Measurements from ENCODE around the gene TSC2.
"Not testable (repeated sequence)": the region's sequence is repeated elsewhere in the genome, so short reads cannot be mapped to it uniquely, and the experiment has no call there.

DNA sequence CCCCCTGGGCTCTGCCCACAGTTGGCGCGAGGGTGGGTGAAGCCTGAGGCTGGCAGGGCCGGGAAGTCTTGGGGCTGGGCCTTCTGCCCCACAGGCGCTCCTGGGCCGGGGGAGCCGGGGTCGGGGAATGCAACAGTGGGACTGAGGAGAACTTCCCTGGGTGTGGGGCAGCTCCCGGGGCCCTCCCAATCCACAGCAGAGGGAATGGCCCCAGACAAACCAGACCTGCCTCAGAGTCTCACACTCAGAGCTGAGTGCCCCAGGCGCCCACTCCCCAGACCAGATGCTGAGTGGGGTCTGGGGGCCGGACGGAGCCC, 76.5 kb downstream of the TSC2 start:
- TF ChIP-seq, protein P1, sequence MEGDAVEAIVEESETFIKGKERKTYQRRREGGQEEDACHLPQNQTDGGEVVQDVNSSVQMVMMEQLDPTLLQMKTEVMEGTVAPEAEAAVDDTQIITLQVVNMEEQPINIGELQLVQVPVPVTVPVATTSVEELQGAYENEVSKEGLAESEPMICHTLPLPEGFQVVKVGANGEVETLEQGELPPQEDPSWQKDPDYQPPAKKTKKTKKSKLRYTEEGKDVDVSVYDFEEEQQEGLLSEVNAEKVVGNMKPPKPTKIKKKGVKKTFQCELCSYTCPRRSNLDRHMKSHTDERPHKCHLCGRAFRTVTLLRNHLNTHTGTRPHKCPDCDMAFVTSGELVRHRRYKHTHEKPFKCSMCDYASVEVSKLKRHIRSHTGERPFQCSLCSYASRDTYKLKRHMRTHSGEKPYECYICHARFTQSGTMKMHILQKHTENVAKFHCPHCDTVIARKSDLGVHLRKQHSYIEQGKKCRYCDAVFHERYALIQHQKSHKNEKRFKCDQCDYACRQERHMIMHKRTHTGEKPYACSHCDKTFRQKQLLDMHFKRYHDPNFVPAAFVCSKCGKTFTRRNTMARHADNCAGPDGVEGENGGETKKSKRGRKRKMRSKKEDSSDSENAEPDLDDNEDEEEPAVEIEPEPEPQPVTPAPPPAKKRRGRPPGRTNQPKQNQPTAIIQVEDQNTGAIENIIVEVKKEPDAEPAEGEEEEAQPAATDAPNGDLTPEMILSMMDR (conservative IDR thresholded peaks at IDR 0.05) = not testable (repeated sequence)
- not testable (repeated sequence) for TF ChIP-seq ZFX (IDR thresholded peaks at IDR 0.05)
